LNCAP (cell line): ENCODE measurements around the gene FICD.

Experiments used
- CTCF ChIP-seq: fragments of 450-650 bp; IDR thresholded peaks from 2 replicates; pipeline ENCODE4 v1.5.1; 2017; ENCODE audit warnings: mild to moderate bottlenecking

Gene FICD

GRCh38 chr12:108495054-108495453 lies 20.0 kb upstream of the FICD start:
- peak; percentile 63 for TF ChIP-seq CTCF

- TF ChIP-seq CTCF, result no peak
Observed at GRCh38 chr12:108495823-108496579, 19.1 kb upstream of the FICD start.

GRCh38 chr12:108498136-108498535 lies 16.9 kb upstream of the FICD start:
- no peak for TF ChIP-seq CTCF

GRCh38 chr12:108502922-108503321 lies 12.2 kb upstream of the FICD start:
- no peak for TF ChIP-seq CTCF

GRCh38 chr12:108505129-108505528 lies 9.9 kb upstream of the FICD start:
- TF ChIP-seq CTCF, result no peak

GRCh38 chr12:108507971-108508642 lies 7.0 kb upstream of the FICD start:
- no peak for TF ChIP-seq CTCF

- no peak for TF ChIP-seq CTCF
Observed at GRCh38 chr12:108509806-108510205, 5.3 kb upstream of the FICD start.
